LNCAP (cell line): ENCODE results near the gene ARHGEF19.

Experiments used
- TF ChIP-seq, protein P1 (sequence below): fragments of 450-650 bp; IDR thresholded peaks from 2 replicates; pipeline ENCODE4 v1.5.1; 2017; ENCODE audit warnings: mild to moderate bottlenecking

The ARHGEF19 gene

GRCh38 chr1:16174886-16175598, 37.4 kb downstream of the ARHGEF19 start:
- TF ChIP-seq, protein P1, sequence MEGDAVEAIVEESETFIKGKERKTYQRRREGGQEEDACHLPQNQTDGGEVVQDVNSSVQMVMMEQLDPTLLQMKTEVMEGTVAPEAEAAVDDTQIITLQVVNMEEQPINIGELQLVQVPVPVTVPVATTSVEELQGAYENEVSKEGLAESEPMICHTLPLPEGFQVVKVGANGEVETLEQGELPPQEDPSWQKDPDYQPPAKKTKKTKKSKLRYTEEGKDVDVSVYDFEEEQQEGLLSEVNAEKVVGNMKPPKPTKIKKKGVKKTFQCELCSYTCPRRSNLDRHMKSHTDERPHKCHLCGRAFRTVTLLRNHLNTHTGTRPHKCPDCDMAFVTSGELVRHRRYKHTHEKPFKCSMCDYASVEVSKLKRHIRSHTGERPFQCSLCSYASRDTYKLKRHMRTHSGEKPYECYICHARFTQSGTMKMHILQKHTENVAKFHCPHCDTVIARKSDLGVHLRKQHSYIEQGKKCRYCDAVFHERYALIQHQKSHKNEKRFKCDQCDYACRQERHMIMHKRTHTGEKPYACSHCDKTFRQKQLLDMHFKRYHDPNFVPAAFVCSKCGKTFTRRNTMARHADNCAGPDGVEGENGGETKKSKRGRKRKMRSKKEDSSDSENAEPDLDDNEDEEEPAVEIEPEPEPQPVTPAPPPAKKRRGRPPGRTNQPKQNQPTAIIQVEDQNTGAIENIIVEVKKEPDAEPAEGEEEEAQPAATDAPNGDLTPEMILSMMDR: no peak

GRCh38 chr1:16174261-16174868, 38.1 kb downstream of the ARHGEF19 start:
- TF ChIP-seq, protein P1: no peak

DNA sequence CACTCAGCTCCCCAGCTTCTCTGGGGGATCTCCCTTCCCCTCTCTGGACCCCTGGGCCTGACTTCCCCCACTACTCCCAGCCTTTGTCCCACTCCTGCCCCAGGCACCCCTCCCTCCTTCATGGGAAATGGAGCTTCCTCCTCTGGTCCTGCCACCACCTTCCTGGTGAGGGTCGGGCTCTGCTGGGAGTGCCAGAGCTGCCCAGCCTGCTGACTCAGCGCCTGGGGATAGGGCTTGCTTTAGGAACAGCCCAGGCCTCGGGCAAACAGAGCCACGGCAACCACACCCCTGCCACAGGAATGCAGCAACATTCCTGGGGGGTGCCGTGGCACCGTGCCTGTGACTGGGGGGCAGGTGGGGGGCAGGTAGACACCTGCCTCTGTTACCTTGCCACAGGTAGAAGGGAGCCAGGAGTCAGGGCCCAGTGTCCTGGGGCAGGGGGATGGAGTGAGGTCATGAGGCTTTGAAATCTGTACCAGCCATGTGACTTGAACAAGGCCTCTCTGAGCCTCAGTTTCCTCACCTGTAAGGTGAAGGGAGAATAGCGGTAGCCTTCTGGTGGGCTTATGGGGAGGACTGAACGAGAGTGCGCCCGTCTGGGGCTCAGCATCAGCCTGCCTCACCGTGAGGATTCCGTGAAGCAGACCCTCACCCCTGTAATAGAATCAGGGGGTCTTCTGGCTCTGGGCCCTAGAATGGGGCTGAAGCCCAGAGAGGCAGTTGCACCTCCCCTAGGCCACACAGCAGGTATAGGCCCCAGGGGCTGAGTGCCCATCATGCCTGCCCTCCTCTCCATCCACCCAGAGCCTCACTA, 38.8 kb downstream of the ARHGEF19 start:
- TF ChIP-seq, protein P1: no peak

GRCh38 chr1:16172964-16173446, 39.4 kb downstream of the ARHGEF19 start:
- TF ChIP-seq, protein P1: no peak

GRCh38 chr1:16172218-16172830, 40.1 kb downstream of the ARHGEF19 start:
- TF ChIP-seq, protein P1: no peak

- TF ChIP-seq, protein P1: no peak
Observed at GRCh38 chr1:16171314-16172151, 40.9 kb downstream of the ARHGEF19 start.
